Astrocyte (in vitro differentiated cells and primary cell): ENCODE measurements around the gene SELENBP1. TPM values are rescaled to one million over a fixed set of nuclear protein-coding genes. Genes with fewer than 3 reads are reported as not detected.
"Not testable (repeated sequence)": the region's sequence is repeated elsewhere in the genome, so short reads cannot be mapped to it uniquely, and the experiment has no call there.

Source experiments
- DNase-seq: peaks from one replicate; pipeline ENCODE4 v3.0.0-alpha.2; 2010; ENCODE audit warnings: low read depth
- FAIRE-seq: peaks from 2 replicates; lab custom pipeline; 2011; peaks lifted over from hg19 to GRCh38; lab: Jason Lieb, UNC
- H2AFZ ChIP-seq: 2 replicates; pipeline ENCODE4 v1.6.0; 2012; ENCODE audit warnings: low read depth, low read length, inconsistent platforms
- H3K27ac ChIP-seq: 2 replicates; pipeline ENCODE4 v1.5.1; 2011; ENCODE audit warnings: low read depth, low read length, inconsistent platforms
- H3K27me3 ChIP-seq: 2 replicates; pipeline ENCODE4 v1.6.0; 2011; ENCODE audit warnings: low read length, inconsistent platforms; ENCODE audit not compliant: insufficient read depth
- H3K36me3 ChIP-seq: 2 replicates; pipeline ENCODE4 v1.5.1; 2011; ENCODE audit warnings: low read length, inconsistent platforms; ENCODE audit not compliant: insufficient read depth
- H3K4me1 ChIP-seq: 2 replicates; pipeline ENCODE4 v1.5.1; 2011; ENCODE audit warnings: low read length, inconsistent platforms; ENCODE audit not compliant: insufficient read depth
- H3K4me2 ChIP-seq: 2 replicates; pipeline ENCODE4 v1.6.0; 2012; ENCODE audit warnings: low read length, inconsistent platforms
- H3K4me3 ChIP-seq: 2 replicates; pipeline ENCODE4 v1.5.1; 2011; ENCODE audit warnings: low read depth, mild to moderate bottlenecking, low read length, inconsistent platforms; ENCODE audit not compliant: insufficient read depth
- H3K79me2 ChIP-seq: 2 replicates; pipeline ENCODE4 v1.6.0; 2012; ENCODE audit warnings: mild to moderate bottlenecking, low read length, inconsistent platforms; ENCODE audit not compliant: insufficient read depth
- H3K9ac ChIP-seq: 2 replicates; pipeline ENCODE4 v1.6.0; 2012; ENCODE audit warnings: mild to moderate bottlenecking, low read length, inconsistent platforms
- H3K9me3 ChIP-seq: 2 replicates; pipeline ENCODE4 v1.5.1; 2012; ENCODE audit warnings: low read depth, mild to moderate bottlenecking, low read length, inconsistent platforms; ENCODE audit not compliant: insufficient read depth
- H4K20me1 ChIP-seq: 2 replicates; pipeline ENCODE4 v1.6.0; 2012; ENCODE audit warnings: low read length, inconsistent platforms; ENCODE audit not compliant: insufficient read depth
- H3K27ac Mint-ChIP-seq: one replicate; pipeline ENCODE4 v1.8.0; 2021; ENCODE audit warnings: mild to moderate bottlenecking, mixed read lengths; ENCODE audit not compliant: unreplicated experiment
- H3K27me3 Mint-ChIP-seq: one replicate; pipeline ENCODE4 v1.8.0; 2021; ENCODE audit warnings: low read depth, mixed read lengths; ENCODE audit not compliant: unreplicated experiment
- H3K36me3 Mint-ChIP-seq: one replicate; pipeline ENCODE4 v1.8.0; 2021; ENCODE audit warnings: low read depth, mixed read lengths; ENCODE audit not compliant: unreplicated experiment
- H3K4me1 Mint-ChIP-seq: one replicate; pipeline ENCODE4 v1.8.0; 2021; ENCODE audit warnings: low read depth, mixed read lengths; ENCODE audit not compliant: unreplicated experiment
- H3K4me3 Mint-ChIP-seq: one replicate; pipeline ENCODE4 v1.8.0; 2021; ENCODE audit warnings: mild to moderate bottlenecking, moderate library complexity, mixed read lengths; ENCODE audit not compliant: unreplicated experiment
- H3K9me3 Mint-ChIP-seq: one replicate; pipeline ENCODE4 v1.8.0; 2021; ENCODE audit warnings: mild to moderate bottlenecking, mixed read lengths; ENCODE audit not compliant: unreplicated experiment
- CTCF ChIP-seq: IDR thresholded peaks from 2 replicates; pipeline ENCODE4 v1.5.1; 2011; ENCODE audit warnings: low read depth, mild to moderate bottlenecking, inconsistent platforms, low read length, moderate library complexity; ENCODE audit not compliant: insufficient read depth
- EZH2 ChIP-seq: IDR thresholded peaks from 2 replicates; pipeline ENCODE4 v1.6.1; 2012; ENCODE audit warnings: mild to moderate bottlenecking, low read length, inconsistent platforms; ENCODE audit not compliant: insufficient read depth
- total RNA-seq: library from RNA; stranded (reverse); gene quantifications from 2 replicates; pipeline ENCODE4 v1.2.1, GENCODE V29; 2021

SELENBP1 gene
- total RNA-seq, 1 donor from 2014 or later: 7.3 TPM

- H3K4me1 Mint-ChIP-seq: no peaks in the 10 kb centered on the region
- H3K4me3 ChIP-seq: no peak overlapping the region
- H3K27me3 ChIP-seq: no peaks in the 10 kb centered on the region
- no peak overlapping the region for H3K27ac Mint-ChIP-seq
- no peak overlapping the region for H3K4me3 Mint-ChIP-seq
- TF ChIP-seq EZH2 (no peak), CTCF (no peak)
- no peak for FAIRE-seq
- H3K4me1 ChIP-seq: no peaks in the 10 kb centered on the region
- no peaks in the 10 kb centered on the region for H3K79me2 ChIP-seq
- no peak overlapping the region for H2AFZ ChIP-seq
- no peaks in the 10 kb centered on the region for H3K27me3 Mint-ChIP-seq
- no peak overlapping the region for H3K27ac ChIP-seq
- H3K36me3 ChIP-seq: no peaks in the 10 kb centered on the region
- H3K4me2 ChIP-seq: no peak overlapping the region
- H3K9ac ChIP-seq: no peak overlapping the region
- no peak for DNase-seq
- no peaks in the 10 kb centered on the region for H4K20me1 ChIP-seq
- H3K36me3 Mint-ChIP-seq: peaks cover 5% of the 10 kb centered on the region
- H3K9me3 ChIP-seq: no peaks in the 10 kb centered on the region
- H3K9me3 Mint-ChIP-seq: peaks cover 9% of the 10 kb centered on the region
Observed at GRCh38 chr1:151356696-151357095, 15.8 kb downstream of the SELENBP1 start.

GRCh38 chr1:151352021-151352718 lies 20.3 kb downstream of the SELENBP1 start:
- Mint-ChIP-seq H3K4me3 (no peak overlapping the region), H3K27me3 (no peaks in the 10 kb centered on the region), H3K4me1 (peaks cover 10% of the 10 kb centered on the region), H3K36me3 (no peaks in the 10 kb centered on the region), H3K9me3 (peaks cover 2% of the 10 kb centered on the region), H3K27ac (no peak overlapping the region)
- H3K4me1 ChIP-seq: peaks cover 9% of the 10 kb centered on the region
- no peaks in the 10 kb centered on the region for H4K20me1 ChIP-seq
- H3K4me3 ChIP-seq: no peak overlapping the region
- no peak overlapping the region for H3K27ac ChIP-seq
- H3K9ac ChIP-seq: no peak overlapping the region
- H3K79me2 ChIP-seq: no peaks in the 10 kb centered on the region
- H2AFZ ChIP-seq: no peak overlapping the region
- no peaks in the 10 kb centered on the region for H3K9me3 ChIP-seq
- no peak for DNase-seq
- no peak for FAIRE-seq
- TF ChIP-seq EZH2 (no peak), CTCF (no peak)
- no peaks in the 10 kb centered on the region for H3K36me3 ChIP-seq
- H3K27me3 ChIP-seq: no peaks in the 10 kb centered on the region
- H3K4me2 ChIP-seq: no peak overlapping the region

DNA sequence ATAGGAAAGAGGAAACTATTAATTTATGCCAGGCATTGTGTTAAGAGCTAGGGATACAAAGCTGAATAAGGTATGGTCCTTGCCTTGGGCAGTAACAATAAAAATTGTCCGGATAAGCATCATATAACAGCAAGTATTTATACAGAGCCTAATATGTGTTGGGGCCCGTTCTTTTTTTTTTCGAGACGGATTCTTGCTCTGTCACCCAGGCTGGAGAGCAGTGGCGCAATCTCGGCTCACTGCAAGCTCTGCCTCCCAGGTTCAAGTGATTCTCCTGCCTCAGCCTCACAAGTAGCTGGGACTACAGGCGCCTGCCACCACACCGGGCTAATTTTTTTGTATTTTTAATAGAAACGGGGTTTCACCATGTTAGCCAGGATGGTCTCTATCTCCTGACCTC lies 22.2 kb downstream of the SELENBP1 start:
- H3K4me3 Mint-ChIP-seq, FAIRE-seq, H3K27ac ChIP-seq, H3K9me3 Mint-ChIP-seq, DNase-seq, H3K9ac ChIP-seq, H3K9me3 ChIP-seq, H4K20me1 ChIP-seq, H3K27me3 ChIP-seq, H2AFZ ChIP-seq, H3K4me2 ChIP-seq, H3K36me3 ChIP-seq, H3K4me3 ChIP-seq, H3K27ac Mint-ChIP-seq, H3K27me3 Mint-ChIP-seq, H3K36me3 Mint-ChIP-seq: not testable (repeated sequence)
- H3K79me2 ChIP-seq: peaks cover 10% of the 10 kb centered on the region
- H3K4me1 Mint-ChIP-seq: peaks cover 17% of the 10 kb centered on the region
- H3K4me1 ChIP-seq: peaks cover 15% of the 10 kb centered on the region
